ENCODE results near the gene UBALD1.

GRCh38 chr16:4614571-4615383 is at the start of gene UBALD1:
- TF ChIP-seq CTCF (IDR thresholded peaks at IDR 0.05) (peak in 1 of 4 experiments; percentile 13), EP300 (IDR thresholded peaks at IDR 0.05) (no peak), POLR2A (IDR thresholded peaks at IDR 0.05) (peak; percentile 96 to 97)

All from gastroesophageal sphincter (tissue), 3 donors.